Endothelial cell of umbilical vein (primary cell): ENCODE measurements around the gene HOXD8. TPM values are rescaled to one million over a fixed set of nuclear protein-coding genes. Genes with fewer than 3 reads are reported as not detected.
A peak's percentile ranks its signal among the peaks of the same experiment; 100 is the strongest.

ENCODE experiments used
- BruUV-seq: library from RNA; stranded (reverse); fragments of 400-500 nt; replicated peaks from 2 replicates; lab custom pipeline; 2021; lab: Mats Ljungman, UMichigan
- CTCF ChIA-PET: fragments of 300-600, 350-600 bp; sonication (Branson Sonifier 250); formaldehyde crosslinking; loops from one replicate; lab custom pipeline; 2021; ENCODE audit warnings: antibody characterized with exemption, inconsistent platforms; lab: Charles Lee
- POLR2A ChIA-PET: fragments of 300-600, 350-600 bp; sonication (Branson Sonifier 250); formaldehyde crosslinking; loops from one replicate; lab custom pipeline; 2021; ENCODE audit warnings: antibody characterized with exemption, inconsistent platforms; lab: Charles Lee
- DNase-seq: peaks from one replicate; pipeline ENCODE4 v3.0.0-alpha.2; 2011; ENCODE audit warnings: low read depth, low spot score
- FAIRE-seq: peaks from 2 replicates; lab custom pipeline; 2011; peaks lifted over from hg19 to GRCh38; lab: Jason Lieb, UNC
- H2AFZ ChIP-seq: 2 replicates; pipeline ENCODE4 v1.6.0; 2012; ENCODE audit warnings: low read depth, low read length, control low read depth, inconsistent platforms
- H3K27ac ChIP-seq: 2 replicates; pipeline ENCODE4 v1.5.1; 2011; ENCODE audit warnings: low read depth, mild to moderate bottlenecking, control low read depth, low read length, moderate library complexity; ENCODE audit not compliant: insufficient read depth
- H3K27me3 ChIP-seq, 2 experiments: 2 replicates each; pipeline versions ENCODE4 v1.6.0 to v1.6.1; 2011; ENCODE audit warnings: low read length in 2 of 2, mixed read lengths in 1 of 2; ENCODE audit not compliant: control insufficient read depth in 2 of 2, insufficient read depth in 2 of 2
- H3K36me3 ChIP-seq, 2 experiments: 2 replicates in 1 of 2; 3 replicates in 1 of 2; pipeline ENCODE4 v1.5.1; 2011; ENCODE audit warnings: low read length in 2 of 2, mild to moderate bottlenecking in 1 of 2, moderate library complexity in 1 of 2; ENCODE audit not compliant: control insufficient read depth in 2 of 2, insufficient read depth in 2 of 2; ENCODE audit errors: extremely low read depth in 1 of 2
- H3K4me1 ChIP-seq: 3 replicates; pipeline ENCODE4 v1.5.1; 2011; ENCODE audit warnings: mild to moderate bottlenecking, low read length; ENCODE audit not compliant: control insufficient read depth, insufficient read depth; ENCODE audit errors: extremely low read depth
- H3K4me2 ChIP-seq: 2 replicates; pipeline ENCODE4 v1.6.1; 2011; ENCODE audit warnings: low read length, control low read depth, mixed read lengths; ENCODE audit not compliant: insufficient read depth
- H3K4me3 ChIP-seq, 3 experiments: fragments of 200-600 bp in 1 of 3; sonication (generic), shearing (Covaris generic) in 1 of 3; replicated peaks in 1 of 3; 2 replicates each; pipeline ENCODE4 v1.5.1; 2011 to 2016; ENCODE audit warnings: control low read depth in 3 of 3, low read length in 3 of 3, mild to moderate bottlenecking in 2 of 3, inconsistent platforms in 1 of 3, low read depth in 1 of 3, moderate library complexity in 1 of 3; ENCODE audit not compliant: insufficient read depth in 1 of 3
- H3K79me2 ChIP-seq: 2 replicates; pipeline ENCODE4 v1.6.0; 2012; ENCODE audit warnings: low read length, inconsistent platforms; ENCODE audit not compliant: control insufficient read depth, insufficient read depth
- H3K9ac ChIP-seq: replicated peaks from 2 replicates; pipeline ENCODE3; 2011; ENCODE audit warnings: low read length, control low read depth; ENCODE audit not compliant: insufficient read depth; ENCODE audit errors: extremely low read depth
- H3K9me1 ChIP-seq: replicated peaks from 3 replicates; pipeline ENCODE4 v1.6.0; 2011; ENCODE audit warnings: mild to moderate bottlenecking, low read length; ENCODE audit not compliant: control insufficient read depth, insufficient read depth; ENCODE audit errors: extremely low read depth
- H3K9me3 ChIP-seq: replicated peaks from 2 replicates; pipeline ENCODE4 v1.5.1; 2012; ENCODE audit warnings: low read length, inconsistent platforms; ENCODE audit not compliant: control insufficient read depth, insufficient read depth
- H4K20me1 ChIP-seq: replicated peaks from 2 replicates; pipeline ENCODE3; 2011; ENCODE audit warnings: mild to moderate bottlenecking, low read length; ENCODE audit not compliant: control insufficient read depth, insufficient read depth; ENCODE audit errors: extremely low read depth
- CTCF ChIP-seq, 2 donors: IDR thresholded peaks; 1 replicate in 1 of 2; 2 replicates in 1 of 2; pipeline ENCODE4 v1.5.1; 2011; ENCODE audit warnings: low read length in 2 of 2, mild to moderate bottlenecking in 2 of 2, moderate library complexity in 2 of 2, control low read depth in 1 of 2, inconsistent platforms in 1 of 2, low read depth in 1 of 2; ENCODE audit not compliant: insufficient read depth in 1 of 2; ENCODE audit errors: extremely low read depth in 1 of 2
- EZH2 ChIP-seq: IDR thresholded peaks from 2 replicates; pipeline ENCODE4 v1.6.1; 2012; ENCODE audit warnings: borderline replicate concordance, low read depth, mild to moderate bottlenecking, moderate library complexity, low read length, inconsistent platforms; ENCODE audit not compliant: severe bottlenecking
- FOS ChIP-seq: IDR thresholded peaks from 2 replicates; pipeline ENCODE4 v1.6.1; 2011; ENCODE audit warnings: mild to moderate bottlenecking, low read length, moderate library complexity, borderline replicate concordance; ENCODE audit not compliant: insufficient read depth
- GATA2 ChIP-seq: IDR thresholded peaks from 2 replicates; pipeline ENCODE4 v1.7.0; 2011; ENCODE audit warnings: low read depth, mild to moderate bottlenecking, moderate library complexity, mixed read lengths, low read length; ENCODE audit not compliant: insufficient read length, insufficient read depth
- MAX ChIP-seq: IDR thresholded peaks from 2 replicates; pipeline ENCODE4 v1.6.1; 2011; ENCODE audit not compliant: insufficient read depth, insufficient read length
- MYC ChIP-seq: IDR thresholded peaks from one replicate; pipeline ENCODE4 v1.6.1; 2011; ENCODE audit warnings: mild to moderate bottlenecking, low read depth, low read length
- POLR2A ChIP-seq: IDR thresholded peaks from 2 replicates; pipeline ENCODE4 v1.6.1; 2012; ENCODE audit warnings: low read depth, mild to moderate bottlenecking, control low read depth, low read length
- dilution Hi-C: fragments of 300-500 bp; cut with MboI; formaldehyde crosslinking; loops from one replicate; pipeline ENCODE4 v1.15.0; 2019; ENCODE audit warnings: low sequenced_read_pairs; ENCODE audit not compliant: extremely low pct_ligation_motif_present
- intact Hi-C: fragments of 100-400 bp; cut with micrococcal nuclease; formaldehyde crosslinking; loops from one replicate; pipeline ENCODE4 v1.10.0; 2022
- polyA plus RNA-seq, 4 experiments: library from polyadenylated mRNA; depleted of rRNA in 3 of 4; stranded (reverse) in 3 of 4; unstranded in 1 of 4; fragments of >200 nt; gene quantifications; 2 replicates each; pipeline versions ENCODE4 v1.2.1 to v1.2.3, GENCODE V29; 2011 to 2012; ENCODE audit warnings: missing spikeins in 1 of 4
- total RNA-seq: library from RNA; stranded (reverse); gene quantifications from 2 replicates; pipeline ENCODE4 v1.2.3, GENCODE V29; 2021

The HOXD8 gene
- total and polyA plus RNA-seq, 2 donors (not counting 3 experiments of a cell fraction or from before 2014, with no cell fraction given) = 6.4 to 15.6 TPM

- Histone ChIP-seq H3K4me2 (peak overlapping the region; percentile 61), H3K4me3 (peak overlapping the region; percentile 19 to 48 (median 21)), H3K9me1 (no peaks in the 10 kb centered on the region), H3K4me1 (no peaks in the 10 kb centered on the region), H3K9me3 (no peaks in the 10 kb centered on the region), H4K20me1 (no peaks in the 10 kb centered on the region), H3K79me2 (no peaks in the 10 kb centered on the region), H3K27ac (no peak overlapping the region), H3K27me3 (no peaks in the 10 kb centered on the region), H3K36me3 (peaks cover 0 to 8% of the 10 kb centered on the region in 2 experiments), H2AFZ (peak overlapping the region; percentile 25), H3K9ac (peak overlapping the region; percentile 29)
- no TSS peak for BruUV-seq
- no peak for TF ChIP-seq POLR2A
- no peak for TF ChIP-seq MAX
- TF ChIP-seq GATA2 = no peak
- no peak for TF ChIP-seq EZH2
- no peak for TF ChIP-seq CTCF (IDR thresholded peaks at IDR 0.05; ENCODE audit: extremely low read depth in 1 of 2, insufficient read depth in 1 of 2, low read depth in 1 of 2, low read length in 2 of 2)
- TF ChIP-seq MYC = no peak
- no peak for TF ChIP-seq FOS
- ChIA-PET CTCF (interaction anchor here (1.3 kb wide), 1 partner anchor 297 kb away, joined by 6 read pairs; no protein-coding TSS in a partner anchor), POLR2A (no interaction called here)
- intact Hi-C loops (no loop called here), dilution Hi-C loops (no loop called here)
- DNase-seq (peak; percentile 16), FAIRE-seq (no peak)
Measured at GRCh38 chr2:176157499-176158185, 28.1 kb downstream of the HOXD8 start.
